ENCODE measurements around the gene TSSC4.

DNA sequence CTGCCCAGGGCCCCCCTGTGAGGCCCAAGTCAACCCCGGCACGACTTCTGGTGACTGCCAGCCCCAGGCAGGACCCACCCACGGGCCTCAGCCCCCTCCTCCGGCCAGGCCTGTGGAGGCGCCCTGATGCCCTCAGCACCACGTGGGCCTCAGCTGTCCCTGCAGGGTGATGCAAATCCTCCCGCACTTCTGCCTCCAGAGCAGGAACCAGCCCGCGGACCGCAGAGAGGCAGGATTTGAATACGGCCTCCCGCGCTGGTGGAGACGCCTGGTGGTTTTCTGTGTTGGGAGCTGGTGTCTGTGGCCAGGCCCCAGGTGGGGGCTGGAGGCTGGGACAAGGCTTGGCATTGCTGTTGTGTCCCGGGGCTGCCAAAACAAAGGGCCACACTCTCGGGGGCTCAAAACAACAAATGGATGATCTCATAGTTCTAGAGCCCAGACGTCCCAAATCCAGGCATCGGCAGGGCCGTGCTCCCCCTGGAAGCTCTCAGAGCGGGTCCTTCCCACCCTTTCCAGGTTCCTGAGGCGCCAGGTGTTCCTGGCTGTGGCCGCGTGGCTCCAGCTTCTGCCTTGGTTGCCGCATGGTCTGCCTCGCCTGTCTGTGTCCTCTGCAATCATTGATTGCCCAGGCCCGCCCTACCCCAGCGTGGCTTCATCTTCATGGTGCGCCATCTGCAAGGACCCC lies 24.4 kb downstream of the TSSC4 start:
- TF ChIP-seq, protein P1, sequence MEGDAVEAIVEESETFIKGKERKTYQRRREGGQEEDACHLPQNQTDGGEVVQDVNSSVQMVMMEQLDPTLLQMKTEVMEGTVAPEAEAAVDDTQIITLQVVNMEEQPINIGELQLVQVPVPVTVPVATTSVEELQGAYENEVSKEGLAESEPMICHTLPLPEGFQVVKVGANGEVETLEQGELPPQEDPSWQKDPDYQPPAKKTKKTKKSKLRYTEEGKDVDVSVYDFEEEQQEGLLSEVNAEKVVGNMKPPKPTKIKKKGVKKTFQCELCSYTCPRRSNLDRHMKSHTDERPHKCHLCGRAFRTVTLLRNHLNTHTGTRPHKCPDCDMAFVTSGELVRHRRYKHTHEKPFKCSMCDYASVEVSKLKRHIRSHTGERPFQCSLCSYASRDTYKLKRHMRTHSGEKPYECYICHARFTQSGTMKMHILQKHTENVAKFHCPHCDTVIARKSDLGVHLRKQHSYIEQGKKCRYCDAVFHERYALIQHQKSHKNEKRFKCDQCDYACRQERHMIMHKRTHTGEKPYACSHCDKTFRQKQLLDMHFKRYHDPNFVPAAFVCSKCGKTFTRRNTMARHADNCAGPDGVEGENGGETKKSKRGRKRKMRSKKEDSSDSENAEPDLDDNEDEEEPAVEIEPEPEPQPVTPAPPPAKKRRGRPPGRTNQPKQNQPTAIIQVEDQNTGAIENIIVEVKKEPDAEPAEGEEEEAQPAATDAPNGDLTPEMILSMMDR (IDR thresholded peaks at IDR 0.05) = no peak
- no peak for TF ChIP-seq POLR2A (IDR thresholded peaks at IDR 0.05)
- TF ChIP-seq POLR2AphosphoS5 (IDR thresholded peaks at IDR 0.05) = no peak
- TF ChIP-seq EP300 (IDR thresholded peaks at IDR 0.05) = no peak
